ENCODE data around the gene SLC27A5. TPM values are rescaled to one million over a fixed set of nuclear protein-coding genes. Genes with fewer than 3 reads are reported as not detected.

SLC27A5 gene
- total and polyA plus RNA-seq, 9 of the 15 experiments (the other 6 are each of a cell fraction or from before 2014, with no cell fraction given) = 42.2 to 318 (median 64.7) TPM

GRCh38 chr19:58551577-58552471 lies 40.0 kb upstream of the SLC27A5 start (continued):
- TF ChIP-seq RBFOX2 (IDR thresholded peaks at IDR 0.05; ENCODE audit: low read depth, low read length) (peak; percentile 69), POLR2A (conservative IDR thresholded peaks at IDR 0.05) (peak; percentile 73), ATF4 (CRISPR knock-in tag; IDR thresholded peaks at IDR 0.05) (no peak), RFX7 (CRISPR knock-in tag; IDR thresholded peaks at IDR 0.05) (no peak), ZKSCAN1 (IDR thresholded peaks at IDR 0.05; ENCODE audit: low read depth, low read length) (peak; percentile 83), ZNF717 (CRISPR knock-in tag; IDR thresholded peaks at IDR 0.05) (no peak), SUPT5H (IDR thresholded peaks at IDR 0.05) (peak; percentile 68), KLF1 (tag; IDR thresholded peaks at IDR 0.05) (no peak), ZNF41 (CRISPR knock-in tag; conservative IDR thresholded peaks at IDR 0.05) (no peak), ELF4 (CRISPR knock-in tag; IDR thresholded peaks at IDR 0.05) (no peak), SETDB1 (IDR thresholded peaks at IDR 0.05; ENCODE audit: low read length) (no peak)

- FAIRE-seq (no peak), ATAC-seq (peak; percentile 3), DNase-seq (ENCODE audit: extremely low read depth in 1 of 4, low spot score in 3 of 4) (no peak)
- no peak overlapping the region for H3K4me3 ChIP-seq
- ChIA-PET CTCF (ENCODE audit: low intra/inter-chr PET ratio) (no interaction called here), POLR2A (no interaction called here)
- WGBS (ENCODE audit: insufficient coverage, low coverage, missing lambda C conversion rate) = 15% methylated on average over 1 of the region's 1 CpG
- in situ Hi-C loops (cut with MboI) = no loop called here
- peaks cover 29% of the 10 kb centered on the region for H4K20me1 ChIP-seq (replicated peaks; ENCODE audit: control insufficient read depth, insufficient read depth, low read length)
- no peak overlapping the region for H3K9ac ChIP-seq (ENCODE audit: insufficient read depth in 1 of 2, low read depth in 2 of 2, low read length in 2 of 2)
- peaks cover 23 to 54% of the 10 kb centered on the region in 2 experiments for H3K4me1 ChIP-seq (replicated peaks in 1 of 2; ENCODE audit: control insufficient read depth in 2 of 2, insufficient read depth in 2 of 2, low read length in 2 of 2)
- H3K79me2 ChIP-seq (ENCODE audit: control insufficient read depth, insufficient read depth, low read length) = peaks cover 50% of the 10 kb centered on the region
- intact Hi-C loops (cut with micrococcal nuclease) = no loop called here
- peaks cover 86% of the 10 kb centered on the region for H3K36me3 ChIP-seq (ENCODE audit: control insufficient read depth, insufficient read depth, low read length)
- peaks cover 5% of the 10 kb centered on the region for H3K9me1 ChIP-seq (ENCODE audit: control insufficient read depth, insufficient read depth, low read length)
- no peak overlapping the region for H3K4me2 ChIP-seq (ENCODE audit: insufficient read depth, low read length)
- BruUV-seq (replicated peaks) = no TSS peak
- no peaks in the 10 kb centered on the region for H3K27me3 ChIP-seq (ENCODE audit: control insufficient read depth in 2 of 2, insufficient read depth in 2 of 2, low read length in 2 of 2)
- H2AFZ ChIP-seq (ENCODE audit: low read depth, low read length) = no peak overlapping the region
- no peak overlapping the region for H3K27ac ChIP-seq (ENCODE audit: extremely low read depth, low read depth, low read length)
- H3K9me3 ChIP-seq (replicated peaks; ENCODE audit: control insufficient read depth, insufficient read depth, low read depth, low read length) = no peaks in the 10 kb centered on the region
- TF ChIP-seq ARID3A (IDR thresholded peaks at IDR 0.05; ENCODE audit: borderline replicate concordance, low read depth, low read length) (no peak), GATAD2B (IDR thresholded peaks at IDR 0.05; ENCODE audit: borderline replicate concordance) (no peak), ZNF217 (CRISPR knock-in tag; IDR thresholded peaks at IDR 0.05) (no peak), E2F8 (IDR thresholded peaks at IDR 0.05; ENCODE audit: low read depth, partially characterized antibody) (no peak), E2F4 (CRISPR knock-in tag; IDR thresholded peaks at IDR 0.05; ENCODE audit: low read depth) (no peak)
Measured at GRCh38 chr19:58551123-58551497, 39.3 kb upstream of the SLC27A5 start.

Data from K562 (cell line).